GM23338 (cell line): ENCODE measurements around the gene CXCL1.

Experiments used
- EZH2 ChIP-seq: fragments of 200-600 bp; sonication (generic); IDR thresholded peaks from one replicate; pipeline ENCODE4 v1.8.0; 2017; ENCODE audit warnings: antibody characterized with exemption, mild to moderate bottlenecking, low read depth; ENCODE audit not compliant: unreplicated experiment
- ZNF331 ChIP-seq: fragments of 250-450 bp; sonication (Bioruptor Pico); IDR thresholded peaks from 2 replicates; pipeline ENCODE4 v1.5.0; 2020; ENCODE audit warnings: low read depth, mild to moderate bottlenecking, moderate library complexity
- TF ChIP-seq, protein P1 (sequence below): IDR thresholded peaks from 2 replicates; pipeline ENCODE4 v1.6.1; 2016; ENCODE audit warnings: antibody characterized with exemption

DNA sequence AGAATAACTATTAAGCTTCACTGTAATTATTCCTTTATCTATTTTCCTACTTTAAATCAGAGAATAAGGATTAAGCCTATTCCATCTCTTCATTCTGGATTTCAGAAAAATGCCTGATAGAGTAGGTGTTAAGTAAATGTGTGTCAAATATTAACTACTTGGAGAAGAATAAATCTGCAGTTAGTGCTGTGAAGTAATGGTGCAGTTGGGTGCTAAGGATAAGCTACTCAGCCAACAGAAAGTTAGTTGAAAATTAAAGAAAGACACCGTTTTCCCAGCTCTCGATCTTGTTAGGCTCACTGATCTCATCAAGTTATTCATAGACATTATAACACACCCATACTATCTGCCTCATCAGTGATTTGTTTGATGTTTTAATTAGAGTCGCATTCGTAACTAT lies 9.0 kb upstream of the CXCL1 start:
- no peak for TF ChIP-seq ZNF331 (CRISPR knock-in tag)
- TF ChIP-seq EZH2, result no peak
- TF ChIP-seq, protein P1, sequence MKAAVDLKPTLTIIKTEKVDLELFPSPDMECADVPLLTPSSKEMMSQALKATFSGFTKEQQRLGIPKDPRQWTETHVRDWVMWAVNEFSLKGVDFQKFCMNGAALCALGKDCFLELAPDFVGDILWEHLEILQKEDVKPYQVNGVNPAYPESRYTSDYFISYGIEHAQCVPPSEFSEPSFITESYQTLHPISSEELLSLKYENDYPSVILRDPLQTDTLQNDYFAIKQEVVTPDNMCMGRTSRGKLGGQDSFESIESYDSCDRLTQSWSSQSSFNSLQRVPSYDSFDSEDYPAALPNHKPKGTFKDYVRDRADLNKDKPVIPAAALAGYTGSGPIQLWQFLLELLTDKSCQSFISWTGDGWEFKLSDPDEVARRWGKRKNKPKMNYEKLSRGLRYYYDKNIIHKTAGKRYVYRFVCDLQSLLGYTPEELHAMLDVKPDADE, result no peak
